Limb (tissue), 2 donors: ENCODE data around the gene RITA1.

Source experiments
- DNase-seq, 2 donors: peaks; one replicate each; pipeline ENCODE4 v3.0.0-alpha.2; 2016; ENCODE audit errors: extremely low spot score in 2 of 2

Gene RITA1

GRCh38 chr12:113174461-113175384, 10.8 kb upstream of the RITA1 start:
- peak; percentile 40 to 87 for DNase-seq

DNA sequence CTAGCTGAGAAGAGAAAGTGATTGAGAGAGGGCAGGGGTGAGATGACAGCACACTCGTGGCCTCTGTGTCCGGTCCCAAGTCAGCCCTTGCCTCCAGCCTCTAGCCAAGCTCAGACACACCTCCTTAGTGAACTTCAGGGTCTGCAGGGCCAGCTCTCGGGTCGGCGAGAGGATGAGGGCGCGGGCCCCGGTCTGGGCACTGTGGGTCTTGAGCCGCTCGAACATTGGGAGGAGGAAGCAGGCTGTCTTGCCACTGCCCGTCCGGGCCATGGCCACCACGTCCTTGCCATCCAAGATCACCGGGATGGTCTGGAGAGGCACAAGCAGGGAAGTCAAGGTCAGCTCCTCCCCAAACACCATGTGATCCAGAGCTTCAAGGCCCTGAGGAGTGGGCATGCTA, 6.5 kb upstream of the RITA1 start:
- DNase-seq = no peak

GRCh38 chr12:113180333-113180732, 5.2 kb upstream of the RITA1 start:
- DNase-seq = no peak

- no peak for DNase-seq
Observed at GRCh38 chr12:113181975-113182374, 3.5 kb upstream of the RITA1 start.

DNA sequence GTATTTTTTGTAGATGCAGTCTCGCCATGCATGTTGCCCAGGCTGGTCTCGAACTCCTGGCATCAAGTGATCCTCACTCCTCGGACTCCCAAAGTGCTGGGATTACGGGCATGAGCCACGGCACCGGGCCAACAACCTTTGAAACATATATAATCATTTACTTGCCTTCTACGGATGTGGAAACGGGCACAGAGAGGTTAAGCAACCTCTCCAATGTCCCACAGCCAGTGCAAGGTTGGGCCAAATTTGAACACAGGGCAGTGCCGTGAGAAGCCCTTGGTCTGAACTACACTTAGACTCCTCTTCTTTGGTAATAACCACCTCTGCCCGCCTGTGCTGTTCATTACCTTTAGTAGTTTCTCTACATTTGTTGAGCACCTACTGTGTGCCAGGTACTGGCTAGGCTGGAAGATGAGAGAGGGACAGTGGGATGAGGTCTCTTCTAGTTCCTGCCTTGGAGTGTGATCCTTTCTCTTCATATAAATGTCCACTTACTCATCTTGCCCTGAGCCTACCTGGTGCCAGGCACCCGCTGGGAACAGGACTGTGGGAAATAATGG, 2.4 kb upstream of the RITA1 start:
- no peak for DNase-seq

GRCh38 chr12:113184098-113184899, 1.2 kb upstream of the RITA1 start:
- DNase-seq = no peak

DNA sequence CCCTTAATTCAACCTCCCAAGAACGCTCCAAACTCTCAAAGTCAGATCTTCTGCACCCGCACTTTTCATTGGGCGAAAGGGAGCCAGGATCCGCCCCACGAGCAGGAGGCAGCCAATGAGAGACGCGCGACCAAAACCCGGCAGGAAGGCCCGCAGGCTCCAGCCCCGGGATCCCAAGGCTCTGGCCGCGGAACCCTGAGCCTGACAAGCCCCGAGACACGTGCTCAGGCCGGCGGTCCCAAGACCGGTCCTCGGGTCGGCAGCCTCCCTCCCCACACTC, 681 bp upstream of the RITA1 start:
- DNase-seq = peak; percentile 91 to 92

GRCh38 chr12:113186033-113186365, 478 bp downstream of the RITA1 start:
- DNase-seq = no peak

GRCh38 chr12:113186666-113187325, 1.3 kb downstream of the RITA1 start:
- no peak for DNase-seq

DNA sequence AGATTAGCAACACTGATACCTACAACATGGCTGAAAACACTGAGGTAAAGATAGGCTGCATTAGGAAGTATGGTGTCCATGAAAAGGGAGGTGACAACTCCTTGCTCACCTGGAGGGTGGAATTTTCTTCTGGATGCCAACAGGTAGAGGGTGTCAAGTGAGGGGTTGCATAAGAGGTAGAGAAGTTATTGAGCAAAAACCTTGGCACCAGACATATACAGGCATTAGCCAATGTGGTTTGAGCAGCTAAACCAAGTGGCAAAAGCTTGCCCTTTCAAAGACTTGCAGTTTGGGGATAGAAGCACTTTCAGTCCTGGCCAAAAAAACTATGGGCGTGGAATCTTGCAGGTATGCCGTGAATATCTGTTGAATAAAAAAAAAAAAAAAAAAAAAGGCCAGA, 3.8 kb downstream of the RITA1 start:
- no peak for DNase-seq

- no peak for DNase-seq
Observed at GRCh38 chr12:113190761-113191160, 5.2 kb downstream of the RITA1 start.

DNA sequence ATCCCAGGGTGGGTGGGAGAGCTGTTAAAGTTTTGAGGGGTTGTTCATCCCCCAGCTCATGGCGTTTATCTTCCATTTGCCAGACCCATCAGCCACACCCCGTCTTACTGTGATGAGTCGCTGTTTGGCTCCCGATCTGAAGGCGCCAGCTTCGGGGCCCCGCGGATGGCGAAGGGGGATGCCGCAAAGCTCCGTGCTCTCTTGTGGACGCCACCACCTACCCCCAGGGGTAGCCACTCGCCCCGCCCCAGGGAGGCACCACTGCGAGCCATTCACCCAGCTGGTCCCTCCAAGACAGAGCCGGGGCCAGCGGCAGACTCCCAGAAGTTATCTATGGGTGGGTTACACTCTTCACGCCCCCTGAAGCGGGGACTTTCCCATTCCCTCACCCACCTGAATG, 5.7 kb downstream of the RITA1 start:
- DNase-seq = no peak

- no peak for DNase-seq
Observed at GRCh38 chr12:113194971-113195391, 9.5 kb downstream of the RITA1 start.

GRCh38 chr12:113195598-113195997, 10.1 kb downstream of the RITA1 start:
- DNase-seq = no peak

DNA sequence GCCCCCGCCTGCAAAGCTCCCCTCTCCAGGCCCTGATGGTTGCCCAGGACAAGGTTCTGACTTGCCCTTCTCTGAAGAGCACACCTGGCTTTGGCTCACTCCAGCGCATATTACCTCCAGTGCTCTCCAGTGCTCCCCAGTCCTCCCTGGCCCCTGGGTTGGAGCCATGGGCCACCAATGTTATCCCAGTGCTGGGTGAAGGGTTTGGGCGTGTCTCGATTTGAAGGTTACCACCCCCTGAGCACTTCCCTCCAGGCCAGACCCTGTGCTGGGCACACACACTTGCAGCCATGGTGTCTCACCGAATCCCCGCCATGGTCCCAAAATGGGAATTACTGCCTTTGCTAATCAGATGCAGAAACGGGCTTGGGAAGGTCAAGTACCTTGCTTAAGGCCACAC, 11.1 kb downstream of the RITA1 start:
- no peak for DNase-seq

DNA sequence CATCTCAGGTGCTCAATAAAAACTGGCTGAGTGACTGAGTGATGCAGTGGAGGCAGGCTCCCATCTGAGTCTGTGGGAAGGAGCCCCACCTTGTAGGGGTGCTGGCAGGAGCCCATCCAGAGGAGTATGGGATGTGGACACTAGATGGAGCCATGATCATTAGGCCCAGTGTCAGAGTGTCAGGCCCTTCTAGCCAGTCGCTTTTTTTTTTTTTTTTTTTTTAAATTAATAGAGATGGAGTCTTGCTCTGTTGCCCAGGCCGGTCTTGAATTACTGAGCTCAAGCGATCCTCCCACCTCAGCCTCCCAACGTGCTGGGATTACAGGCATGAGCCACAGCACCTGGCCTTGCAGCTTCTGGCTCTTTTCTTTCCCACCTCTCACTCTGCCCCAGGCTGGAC, 11.5 kb downstream of the RITA1 start:
- DNase-seq = peak; percentile 50 to 58

- DNase-seq = no peak
Observed at GRCh38 chr12:113197518-113198077, 12.1 kb downstream of the RITA1 start.

DNA sequence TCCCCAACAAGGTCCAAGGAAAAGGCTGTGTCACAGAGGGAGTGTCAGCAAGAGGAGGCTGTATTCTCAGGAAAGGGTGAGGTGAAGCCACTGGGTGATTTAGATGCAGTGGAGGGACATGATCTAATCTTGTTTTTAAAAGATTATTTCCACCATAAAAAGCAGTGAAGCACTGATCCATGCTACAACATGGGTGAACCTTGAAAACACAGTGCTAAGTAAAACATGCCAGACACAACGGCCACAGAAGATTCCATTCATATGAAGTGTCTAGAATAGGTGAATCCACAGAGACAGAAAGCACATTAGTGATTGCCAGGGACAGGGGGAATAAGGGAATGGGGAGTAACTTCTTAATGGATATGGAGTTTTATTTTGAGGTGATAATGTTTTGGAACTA, 12.8 kb downstream of the RITA1 start:
- no peak for DNase-seq

DNA sequence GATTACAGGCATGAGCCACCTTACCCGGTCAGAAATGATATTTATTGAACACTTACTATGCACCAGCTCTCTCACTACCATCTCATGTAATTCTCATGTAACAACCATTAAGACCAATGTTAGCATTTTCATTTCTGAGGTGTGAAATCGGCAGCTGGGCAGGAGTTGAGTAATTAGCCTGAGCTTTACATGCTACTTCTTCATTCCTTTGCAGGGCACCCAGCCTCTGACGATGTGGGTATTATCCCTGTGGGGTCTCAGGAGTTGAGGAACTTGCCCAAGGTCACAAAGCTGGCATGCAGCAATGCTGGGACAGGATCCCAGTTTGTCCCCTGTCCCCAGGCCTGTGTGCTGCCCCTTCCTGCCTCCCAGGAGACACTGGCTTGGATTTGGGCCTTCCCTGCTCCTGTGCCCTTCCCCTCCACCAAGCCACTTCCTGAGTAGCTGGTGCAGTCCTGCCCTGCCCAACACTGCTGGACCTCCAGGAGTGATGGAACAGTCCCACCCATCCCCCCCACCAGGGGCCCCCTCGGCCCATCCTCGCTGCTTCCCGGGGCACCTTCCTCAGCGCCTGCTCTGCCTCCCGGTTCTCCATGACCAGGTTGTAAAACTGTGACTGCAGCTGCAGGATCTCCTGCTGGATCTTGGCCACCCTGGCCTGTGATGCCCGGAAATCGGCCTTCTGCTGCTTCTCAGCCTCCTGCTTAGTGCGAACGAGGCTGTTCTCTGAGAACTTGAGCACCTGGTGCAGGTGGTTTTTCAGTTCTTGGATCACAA, 14.7 kb downstream of the RITA1 start:
- no peak for DNase-seq

GRCh38 chr12:113201187-113202177, 16.0 kb downstream of the RITA1 start:
- no peak for DNase-seq
